ENCODE measurements around the gene OSBP2. TPM values are rescaled to one million over a fixed set of nuclear protein-coding genes. Genes with fewer than 3 reads are reported as not detected.

OSBP2 gene
- total RNA-seq, 3 donors from 2014 or later = 2.9 to 5.3 (median 3.4) TPM

DNA sequence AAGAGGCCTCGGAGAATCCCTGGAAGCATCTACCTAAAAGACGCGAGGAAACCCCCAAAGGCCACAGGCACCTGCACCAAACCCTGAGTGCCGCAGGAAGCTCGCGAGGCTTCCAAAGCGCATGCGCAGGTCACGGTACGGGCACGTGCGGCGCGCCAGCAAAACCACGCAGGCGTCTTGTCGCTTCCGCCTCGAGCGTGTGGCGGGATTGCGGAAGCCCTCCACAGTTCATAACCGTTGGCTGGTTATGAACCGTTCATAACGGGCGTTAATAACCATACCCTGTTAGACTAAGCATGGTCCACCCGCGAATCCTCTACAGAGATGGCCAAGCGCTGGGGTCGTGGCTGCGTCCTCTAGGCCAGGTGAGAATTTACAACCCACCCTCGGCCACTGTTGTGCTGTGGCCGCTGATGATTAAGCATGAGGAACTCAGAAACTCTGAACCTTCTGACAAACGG is 227.5 kb downstream of the OSBP2 start:
- DNase-seq (peak; percentile 66 to 82 (median 81)), ATAC-seq (peak; percentile 76)
- intact Hi-C loops (cut with DNase I, micrococcal nuclease) = loop anchor here in 1 of 2 donors (5.0 kb wide), 1 partner anchor 160 kb away; no protein-coding TSS in a partner anchor

DNA sequence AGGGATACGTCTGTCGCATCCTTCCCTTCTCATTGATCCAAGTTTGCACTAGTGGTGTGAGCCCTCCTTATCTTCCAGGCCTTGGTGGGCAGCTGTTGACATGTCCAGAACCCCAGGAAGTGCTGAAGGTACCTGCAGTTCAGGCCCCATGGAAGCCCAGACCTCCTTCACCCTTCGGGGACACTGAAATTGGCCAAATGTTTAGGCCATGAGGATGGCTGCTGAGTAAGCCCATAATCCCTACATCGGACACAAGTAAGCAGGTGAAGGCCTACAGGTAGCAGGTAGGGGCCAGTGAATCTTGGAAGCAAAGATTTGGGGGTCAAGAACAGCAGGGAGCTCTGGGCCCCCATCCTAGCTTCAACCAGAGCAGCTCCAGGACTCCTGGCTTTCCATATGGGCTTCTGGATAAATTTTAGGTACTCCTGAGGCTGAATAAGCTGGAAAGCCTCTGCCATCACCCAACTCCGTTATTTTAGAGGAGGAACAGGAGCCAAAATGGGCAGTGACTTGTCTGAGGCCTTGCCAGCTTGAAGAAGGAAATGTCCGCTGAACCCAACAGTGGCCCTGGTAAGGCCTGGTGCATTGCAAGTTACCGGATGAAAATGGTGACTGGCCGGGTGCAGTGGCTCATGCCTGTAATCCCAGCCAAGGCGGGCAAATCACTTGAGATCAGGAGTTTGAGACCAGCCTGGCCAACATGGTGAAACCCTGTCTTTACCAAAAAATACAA is 228.7 kb downstream of the OSBP2 start:
- Histone ChIP-seq H3K9me3 (no peaks in the 10 kb centered on the region), H3K4me1 (ENCODE audit: low read depth) (peaks cover 4% of the 10 kb centered on the region), H3K36me3 (ENCODE audit: low read depth) (peaks cover 5% of the 10 kb centered on the region), H3K4me3 (no peak overlapping the region)
- intact Hi-C loops (cut with DNase I, micrococcal nuclease) = loop anchor here in 1 of 2 donors (5.0 kb wide), 1 partner anchor 161 kb away; no protein-coding TSS in a partner anchor
- DNase-seq (no peak), ATAC-seq (no peak)
- no peak for TF ChIP-seq CTCF (IDR thresholded peaks at IDR 0.05)

More for the DNA sequence above, 227.5 kb downstream of the OSBP2 start:
- no peak overlapping the region for H3K4me3 ChIP-seq
- TF ChIP-seq CTCF (IDR thresholded peaks at IDR 0.05) = no peak
- H3K9me3 ChIP-seq = no peaks in the 10 kb centered on the region
- peaks cover 4% of the 10 kb centered on the region for H3K4me1 ChIP-seq (ENCODE audit: low read depth)
- no peaks in the 10 kb centered on the region for H3K36me3 ChIP-seq (ENCODE audit: low read depth)

- no peak for TF ChIP-seq CTCF (IDR thresholded peaks at IDR 0.05)
- H3K4me3 ChIP-seq = no peak overlapping the region
- intact Hi-C loops (cut with DNase I, micrococcal nuclease) = no loop called here
- DNase-seq (no peak), ATAC-seq (no peak)
- H3K36me3 ChIP-seq (ENCODE audit: low read depth) = peaks cover 8% of the 10 kb centered on the region
- H3K4me1 ChIP-seq (ENCODE audit: low read depth) = peaks cover 4% of the 10 kb centered on the region
- H3K9me3 ChIP-seq = no peaks in the 10 kb centered on the region
Observed at GRCh38 chr22:30925667-30926066, 231.0 kb downstream of the OSBP2 start.

GRCh38 chr22:30926706-30927105 is 232.0 kb downstream of the OSBP2 start:
- intact Hi-C loops (cut with DNase I, micrococcal nuclease) = no loop called here
- Histone ChIP-seq H3K4me3 (no peak overlapping the region), H3K9me3 (no peaks in the 10 kb centered on the region), H3K4me1 (ENCODE audit: low read depth) (no peaks in the 10 kb centered on the region), H3K36me3 (ENCODE audit: low read depth) (peaks cover 10% of the 10 kb centered on the region)
- no peak for DNase-seq
- ATAC-seq = no peak
- no peak for TF ChIP-seq CTCF (IDR thresholded peaks at IDR 0.05)

DNA sequence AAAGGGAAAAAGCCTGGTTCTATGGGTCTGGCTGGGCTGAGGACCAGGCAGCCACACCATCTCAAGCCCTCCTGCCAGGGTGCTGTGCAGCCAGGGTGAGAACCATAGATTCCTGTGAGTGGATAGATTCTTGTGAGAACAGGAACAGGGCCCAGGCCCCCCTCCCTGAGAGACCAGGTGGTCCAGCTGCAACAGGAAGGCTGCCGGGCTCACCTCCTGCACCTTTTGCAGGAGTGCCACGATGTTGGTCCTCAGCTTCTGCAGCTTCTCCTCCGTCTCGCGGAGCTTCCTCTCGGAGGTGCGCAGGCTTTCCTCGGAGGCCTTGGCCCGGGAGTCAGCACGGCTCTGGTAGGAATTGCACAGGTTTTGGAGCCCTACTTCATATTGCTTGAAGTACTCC is 233.1 kb downstream of the OSBP2 start:
- no peak for TF ChIP-seq CTCF (IDR thresholded peaks at IDR 0.05)
- peaks cover 14% of the 10 kb centered on the region for H3K36me3 ChIP-seq (ENCODE audit: low read depth)
- no peak for DNase-seq
- H3K4me1 ChIP-seq (ENCODE audit: low read depth) = no peaks in the 10 kb centered on the region
- H3K4me3 ChIP-seq = no peak overlapping the region
- no peak for ATAC-seq
- intact Hi-C loops (cut with DNase I, micrococcal nuclease) = no loop called here
- no peaks in the 10 kb centered on the region for H3K9me3 ChIP-seq

Measured in mucosa of descending colon (tissue), 3 donors.